B cell (primary cell): Measurements from ENCODE around the gene IFIT1B. TPM values are rescaled to one million over a fixed set of nuclear protein-coding genes. Genes with fewer than 3 reads are reported as not detected.

Experiments
- ATAC-seq: fragments of 200-7000 bp; cut with Tn5 transposase; one replicate; pipeline ENCODE4 v1.10.0; 2021; ENCODE audit warnings: low read depth, mild to moderate bottlenecking, moderate number of reproducible peaks, moderate library complexity
- CTCF ChIA-PET: fragments of 350-600 bp; sonication (Branson Sonifier 250); formaldehyde crosslinking; loops from one replicate; lab custom pipeline; 2021; ENCODE audit warnings: antibody characterized with exemption, inconsistent platforms; lab: Charles Lee
- POLR2A ChIA-PET: fragments of 350-600 bp; sonication (Branson Sonifier 250); formaldehyde crosslinking; loops from one replicate; lab custom pipeline; 2021; ENCODE audit warnings: antibody characterized with exemption; lab: Charles Lee
- DNase-seq: peaks from one replicate; pipeline ENCODE4 v3.0.0; 2013
- H2AFZ ChIP-seq: 2 replicates; pipeline ENCODE4 v1.6.1; 2012; ENCODE audit warnings: mild to moderate bottlenecking, low read depth, low read length; ENCODE audit not compliant: insufficient read depth, poor library complexity, severe bottlenecking
- H3K27ac ChIP-seq, 2 donors: 1 replicate in 1 of 2; 2 replicates in 1 of 2; pipeline ENCODE4 v1.5.1; 2012 to 2013; ENCODE audit warnings: low read length in 2 of 2, mild to moderate bottlenecking in 2 of 2, moderate library complexity in 1 of 2
- H3K27me3 ChIP-seq, 4 experiments: fragments of 200-600 bp in 1 of 4; sonication (generic) in 1 of 4; replicated peaks in 1 of 4; 1 replicate in 2 of 4; 2 replicates in 2 of 4; pipeline versions ENCODE4 v1.6.1 to v1.7.0; 2013 to 2016; ENCODE audit warnings: low read length in 3 of 4, mild to moderate bottlenecking in 2 of 4, mixed read lengths in 1 of 4, moderate library complexity in 1 of 4; ENCODE audit not compliant: insufficient read depth in 4 of 4, control insufficient read depth in 3 of 4; ENCODE audit errors: control extremely low read depth in 1 of 4
- H3K36me3 ChIP-seq, 2 experiments: replicated peaks in 1 of 2; 1 replicate in 1 of 2; 2 replicates in 1 of 2; pipeline versions ENCODE4 v1.6.1 to v1.7.1; 2013; ENCODE audit warnings: low read length in 1 of 2; ENCODE audit not compliant: insufficient read depth in 2 of 2, control insufficient read depth in 1 of 2; ENCODE audit errors: control extremely low read depth in 1 of 2, extremely low read depth in 1 of 2
- H3K4me1 ChIP-seq, 2 donors: fragments of 200-600 bp in 1 of 2; sonication (generic) in 1 of 2; 1 replicate in 1 of 2; 2 replicates in 1 of 2; pipeline versions ENCODE4 v1.5.1 to v1.6.1; 2013 to 2017; ENCODE audit warnings: low read length in 2 of 2; ENCODE audit not compliant: control insufficient read depth in 2 of 2, insufficient read depth in 2 of 2
- H3K4me2 ChIP-seq: replicated peaks from 2 replicates; pipeline ENCODE3; 2012; ENCODE audit warnings: mild to moderate bottlenecking, low read depth, low read length; ENCODE audit not compliant: poor library complexity, severe bottlenecking
- H3K4me3 ChIP-seq, 5 experiments: fragments of 200-600 bp in 1 of 5; sonication (generic) in 1 of 5; 1 replicate in 3 of 5; 2 replicates in 2 of 5; pipeline versions ENCODE4 v1.5.1 to v1.7.0; 2011 to 2016; ENCODE audit warnings: low read length in 4 of 5, mild to moderate bottlenecking in 4 of 5, low read depth in 2 of 5, control low read depth in 1 of 5, moderate library complexity in 1 of 5; ENCODE audit not compliant: insufficient read depth in 1 of 5; ENCODE audit errors: control extremely low read depth in 1 of 5, extremely low read depth in 1 of 5
- H3K79me2 ChIP-seq: fragments of 200-600 bp; sonication (generic); one replicate; pipeline ENCODE4 v1.6.0; 2016; ENCODE audit warnings: low read length; ENCODE audit not compliant: control insufficient read depth, insufficient read depth
- H3K9ac ChIP-seq: fragments of 200-600 bp; sonication (generic); 2 replicates; pipeline ENCODE4 v1.6.1; 2017; ENCODE audit warnings: mild to moderate bottlenecking, low read length, moderate library complexity
- H3K9me3 ChIP-seq, 3 donors: one replicate each; pipeline versions ENCODE4 v1.6.1 to v1.7.1; 2013; ENCODE audit warnings: low read length in 2 of 3; ENCODE audit not compliant: control insufficient read depth in 2 of 3, insufficient read depth in 1 of 3; ENCODE audit errors: control extremely low read depth in 1 of 3
- H4K20me1 ChIP-seq: 2 replicates; pipeline ENCODE4 v1.6.0; 2012; ENCODE audit warnings: mild to moderate bottlenecking, low read length; ENCODE audit not compliant: insufficient read depth, control insufficient read depth, poor library complexity, severe bottlenecking
- H3K27ac Mint-ChIP-seq: one replicate; pipeline ENCODE4 v1.8.0; 2021; ENCODE audit warnings: mixed read lengths
- H3K27me3 Mint-ChIP-seq: one replicate; pipeline ENCODE4 v1.8.0; 2021; ENCODE audit warnings: mixed read lengths
- H3K4me1 Mint-ChIP-seq: one replicate; pipeline ENCODE4 v1.8.0; 2021; ENCODE audit warnings: mixed read lengths
- H3K4me3 Mint-ChIP-seq: one replicate; pipeline ENCODE4 v1.8.0; 2021; ENCODE audit warnings: mixed read lengths
- H3K9me3 Mint-ChIP-seq: one replicate; pipeline ENCODE4 v1.8.0; 2022; ENCODE audit warnings: mixed read lengths; ENCODE audit not compliant: insufficient read depth
- EZH2 ChIP-seq: IDR thresholded peaks from 2 replicates; pipeline ENCODE4 v1.6.1; 2012; ENCODE audit warnings: borderline replicate concordance, low read depth, mild to moderate bottlenecking, moderate library complexity, low read length; ENCODE audit not compliant: insufficient read depth, poor library complexity, severe bottlenecking
- WGBS: methylation state at CpG from one replicate; pipeline ENCODE4 v1.1.5; 2013; ENCODE audit warnings: missing lambda C conversion rate; ENCODE audit not compliant: insufficient coverage; 5-methylcytosine and 5-hydroxymethylcytosine counted together
- intact Hi-C: fragments of 100-400 bp; cut with micrococcal nuclease; formaldehyde crosslinking; loops from one replicate; pipeline ENCODE4 v1.10.0; 2022
- polyA plus RNA-seq: library from polyadenylated mRNA; depleted of rRNA; stranded (reverse); fragments of >200 nt; gene quantifications from 2 replicates; pipeline ENCODE4 v1.2.3, GENCODE V29; 2012
- total RNA-seq, 2 donors: library from RNA; stranded (reverse); fragments of 120-200 nt in 1 of 2; gene quantifications; 1 replicate in 1 of 2; 2 replicates in 1 of 2; pipeline versions ENCODE4 v1.2.3 to v1.2.4, GENCODE V29; 2013 to 2022
- TF ChIP-seq, protein P1 (sequence below): fragments of 200-600 bp; IDR thresholded peaks from one replicate; pipeline ENCODE4 v1.8.0; 2022; ENCODE audit warnings: antibody characterized with exemption, mild to moderate bottlenecking

Gene IFIT1B
- total and polyA plus RNA-seq, 2 donors (not counting 1 experiment from before 2014, with no cell fraction given), result not detected

DNA sequence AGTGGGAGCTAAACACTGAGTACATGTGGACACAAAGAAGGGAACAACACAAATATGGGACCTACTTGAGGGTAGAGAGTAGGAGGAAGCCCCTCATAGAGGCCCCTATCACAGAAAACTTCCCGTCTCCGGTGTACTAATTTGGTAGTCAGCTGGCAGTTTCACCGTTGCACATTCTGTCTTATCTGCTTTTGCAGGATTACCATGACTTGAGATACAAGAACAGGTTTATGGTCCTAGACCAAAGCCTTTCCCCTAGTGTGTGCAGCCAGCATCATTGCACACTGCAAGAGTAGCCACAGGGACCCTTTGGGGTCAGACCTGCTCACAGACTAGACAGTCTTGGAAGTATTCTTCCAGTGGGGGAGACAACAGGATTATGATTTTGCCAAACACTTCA lies 5.9 kb upstream of the IFIT1B start:
- Histone ChIP-seq H3K9me3 (no peaks in the 10 kb centered on the region), H3K4me2 (no peak overlapping the region), H2AFZ (no peak overlapping the region), H3K36me3 (no peaks in the 10 kb centered on the region), H3K9ac (no peak overlapping the region), H3K27ac (no peak overlapping the region), H4K20me1 (no peaks in the 10 kb centered on the region), H3K79me2 (no peaks in the 10 kb centered on the region), H3K27me3 (no peaks in the 10 kb centered on the region), H3K4me3 (no peak overlapping the region), H3K4me1 (no peaks in the 10 kb centered on the region)
- POLR2A ChIA-PET, result no interaction called here
- no peak for TF ChIP-seq EZH2
- TF ChIP-seq, protein P1, sequence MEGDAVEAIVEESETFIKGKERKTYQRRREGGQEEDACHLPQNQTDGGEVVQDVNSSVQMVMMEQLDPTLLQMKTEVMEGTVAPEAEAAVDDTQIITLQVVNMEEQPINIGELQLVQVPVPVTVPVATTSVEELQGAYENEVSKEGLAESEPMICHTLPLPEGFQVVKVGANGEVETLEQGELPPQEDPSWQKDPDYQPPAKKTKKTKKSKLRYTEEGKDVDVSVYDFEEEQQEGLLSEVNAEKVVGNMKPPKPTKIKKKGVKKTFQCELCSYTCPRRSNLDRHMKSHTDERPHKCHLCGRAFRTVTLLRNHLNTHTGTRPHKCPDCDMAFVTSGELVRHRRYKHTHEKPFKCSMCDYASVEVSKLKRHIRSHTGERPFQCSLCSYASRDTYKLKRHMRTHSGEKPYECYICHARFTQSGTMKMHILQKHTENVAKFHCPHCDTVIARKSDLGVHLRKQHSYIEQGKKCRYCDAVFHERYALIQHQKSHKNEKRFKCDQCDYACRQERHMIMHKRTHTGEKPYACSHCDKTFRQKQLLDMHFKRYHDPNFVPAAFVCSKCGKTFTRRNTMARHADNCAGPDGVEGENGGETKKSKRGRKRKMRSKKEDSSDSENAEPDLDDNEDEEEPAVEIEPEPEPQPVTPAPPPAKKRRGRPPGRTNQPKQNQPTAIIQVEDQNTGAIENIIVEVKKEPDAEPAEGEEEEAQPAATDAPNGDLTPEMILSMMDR, result no peak
- H3K4me1 Mint-ChIP-seq, result peaks cover 3% of the 10 kb centered on the region
- intact Hi-C loops, result no loop called here
- CTCF ChIA-PET, result interaction anchor here (0.6 kb wide), 1 partner anchor 87 kb away, joined by 3 read pairs; no protein-coding TSS in a partner anchor
- no peak for DNase-seq
- peaks cover 3% of the 10 kb centered on the region for H3K27me3 Mint-ChIP-seq
- H3K4me3 Mint-ChIP-seq, result no peak overlapping the region
- 67% methylated on average over 3 of the region's 3 CpGs for WGBS
- ATAC-seq, result no peak
- H3K9me3 Mint-ChIP-seq, result no peaks in the 10 kb centered on the region
- H3K27ac Mint-ChIP-seq, result no peak overlapping the region

GRCh38 chr10:89373916-89374711 lies 3.7 kb upstream of the IFIT1B start:
- Histone ChIP-seq H3K4me3 (no peak overlapping the region), H3K27ac (no peak overlapping the region), H2AFZ (no peak overlapping the region), H4K20me1 (no peaks in the 10 kb centered on the region), H3K4me2 (no peak overlapping the region), H3K4me1 (no peaks in the 10 kb centered on the region), H3K36me3 (no peaks in the 10 kb centered on the region), H3K27me3 (no peaks in the 10 kb centered on the region), H3K79me2 (no peaks in the 10 kb centered on the region), H3K9ac (no peak overlapping the region), H3K9me3 (no peaks in the 10 kb centered on the region)
- no CpG with 5 or more reads among the region's 3 CpGs for WGBS
- Mint-ChIP-seq H3K9me3 (no peaks in the 10 kb centered on the region), H3K4me3 (no peak overlapping the region), H3K27me3 (peaks cover 3% of the 10 kb centered on the region), H3K4me1 (no peaks in the 10 kb centered on the region), H3K27ac (no peak overlapping the region)
- TF ChIP-seq, protein P1, result no peak
- no peak for TF ChIP-seq EZH2
- DNase-seq, result no peak
- intact Hi-C loops, result no loop called here
- ChIA-PET CTCF (interaction anchor here (0.6 to 1.4 kb wide), 2 partner anchors 188 to 1489 kb away, joined by 3 read pairs; no protein-coding TSS in a partner anchor), POLR2A (no interaction called here)
- ATAC-seq, result no peak
